Measurements from ENCODE around the gene BSCL2. TPM values are rescaled to one million over a fixed set of nuclear protein-coding genes. Genes with fewer than 3 reads are reported as not detected.
A peak's percentile ranks its signal among the peaks of the same experiment; 100 is the strongest.

BSCL2 gene
- total and polyA plus RNA-seq, 4 donors: 15.1 to 40.0 (median 28.7) TPM

- no peaks in the 10 kb centered on the region for H3K27me3 ChIP-seq (ENCODE audit: control insufficient read depth in 4 of 4, insufficient read depth in 4 of 4, low read length in 3 of 4)
- peak overlapping the region; percentile 24 to 90 for H3K9ac ChIP-seq (ENCODE audit: low read depth in 1 of 2, low read length in 2 of 2)
- no peak for TF ChIP-seq ATF3 (IDR thresholded peaks at IDR 0.05)
- TF ChIP-seq ZBTB33 (IDR thresholded peaks at IDR 0.05): no peak
- TF ChIP-seq FOXA2 (IDR thresholded peaks at IDR 0.05): no peak
- TF ChIP-seq TAF1 (conservative IDR thresholded peaks at IDR 0.05): no peak
- TF ChIP-seq EGR1 (IDR thresholded peaks at IDR 0.05; ENCODE audit: low read depth in 2 of 2): no peak
- no peak for TF ChIP-seq MAX (IDR thresholded peaks at IDR 0.05)
- no peak for TF ChIP-seq YY1 (IDR thresholded peaks at IDR 0.05)
- TF ChIP-seq CTCF (IDR thresholded peaks at IDR 0.05; ENCODE audit: low read depth, low read length, missing input control): no peak
- no peak for TF ChIP-seq RAD21 (IDR thresholded peaks at IDR 0.05)
- no peak for TF ChIP-seq GABPA (IDR thresholded peaks at IDR 0.05 in 1 of 2, conservative IDR thresholded peaks at IDR 0.05 in 1 of 2)
- no peak for TF ChIP-seq RXRA (IDR thresholded peaks at IDR 0.05)
- TF ChIP-seq NR2F2 (IDR thresholded peaks at IDR 0.05): no peak
- H3K9me3 ChIP-seq (ENCODE audit: control insufficient read depth in 4 of 4, low read length in 3 of 4): no peaks in the 10 kb centered on the region
- peaks cover 3 to 10% (median 6%) of the 10 kb centered on the region in 4 donors for H3K36me3 ChIP-seq (ENCODE audit: control insufficient read depth in 4 of 4, insufficient read depth in 3 of 4, low read depth in 1 of 4, low read length in 3 of 4)
- H3K27ac ChIP-seq (ENCODE audit: low read depth in 1 of 2, low read length in 2 of 2): peak overlapping the region; percentile 85 to 89
- 67% methylated on average over 16 of the region's 16 CpGs for WGBS
- DNase-seq (ENCODE audit: low spot score): no peak
- H3K4me3 ChIP-seq (ENCODE audit: low read depth in 1 of 3, low read length in 3 of 3): peak overlapping the region; percentile 82 to 97 (median 96)
- peaks cover 15 to 45% (median 32%) of the 10 kb centered on the region in 4 donors for H3K4me1 ChIP-seq (ENCODE audit: control insufficient read depth in 4 of 4, insufficient read depth in 4 of 4, low read length in 3 of 4)
These were observed 40.8 kb downstream of the BSCL2 start for GRCh38 chr11:62666259-62666926.

GRCh38 chr11:62665599-62666258, 41.5 kb downstream of the BSCL2 start:
- peaks cover 13 to 38% (median 29%) of the 10 kb centered on the region in 4 donors for H3K4me1 ChIP-seq (ENCODE audit: control insufficient read depth in 4 of 4, insufficient read depth in 4 of 4, low read length in 3 of 4)
- H3K9me3 ChIP-seq (ENCODE audit: control insufficient read depth in 4 of 4, low read length in 3 of 4): no peaks in the 10 kb centered on the region
- H3K4me3 ChIP-seq (ENCODE audit: low read depth in 1 of 3, low read length in 3 of 3): peak overlapping the region; percentile 82 to 97 (median 96)
- H3K27me3 ChIP-seq (ENCODE audit: control insufficient read depth in 4 of 4, insufficient read depth in 4 of 4, low read length in 3 of 4): no peaks in the 10 kb centered on the region
- DNase-seq (ENCODE audit: low spot score): no peak
- no peak for TF ChIP-seq JUND (IDR thresholded peaks at IDR 0.05)
- no peak for TF ChIP-seq SP1 (IDR thresholded peaks at IDR 0.05)
- no peak for TF ChIP-seq ATF3 (IDR thresholded peaks at IDR 0.05)
- TF ChIP-seq CTCF (IDR thresholded peaks at IDR 0.05; ENCODE audit: low read depth, low read length, missing input control): no peak
- TF ChIP-seq MAX (IDR thresholded peaks at IDR 0.05): no peak
- TF ChIP-seq RXRA (IDR thresholded peaks at IDR 0.05): no peak
- TF ChIP-seq NR2F2 (IDR thresholded peaks at IDR 0.05): no peak
- no peak for TF ChIP-seq HNF4A (conservative IDR thresholded peaks at IDR 0.05)
- no peak for TF ChIP-seq FOXA2 (IDR thresholded peaks at IDR 0.05)
- no peak for TF ChIP-seq EGR1 (IDR thresholded peaks at IDR 0.05; ENCODE audit: low read depth in 2 of 2)
- no peak for TF ChIP-seq YY1 (IDR thresholded peaks at IDR 0.05)
- H3K36me3 ChIP-seq (ENCODE audit: control insufficient read depth in 4 of 4, insufficient read depth in 3 of 4, low read depth in 1 of 4, low read length in 3 of 4): peaks cover 3 to 10% (median 6%) of the 10 kb centered on the region in 4 donors
- 5% methylated on average over 39 of the region's 39 CpGs for WGBS
- peak overlapping the region; percentile 68 to 90 for H3K9ac ChIP-seq (ENCODE audit: low read depth in 1 of 2, low read length in 2 of 2)
- peak overlapping the region; percentile 85 to 89 for H3K27ac ChIP-seq (ENCODE audit: low read depth in 1 of 2, low read length in 2 of 2)

Measured in liver (tissue), 9 donors.